A549 (cell line): ENCODE measurements around the gene ALPK3. TPM values are rescaled to one million over a fixed set of nuclear protein-coding genes. Genes with fewer than 3 reads are reported as not detected.
A peak's percentile ranks its signal among the peaks of the same experiment; 100 is the strongest.

Experiments
- ATAC-seq, 2 experiments: fragments of 200-7000 bp in 1 of 2; fragments of >200 bp in 1 of 2; cut with Nextera tagmentation in 1 of 2; cut with Tn5 transposase in 1 of 2; 3 replicates each; pipeline versions ENCODE4 v1.8.0 to v1.9.1; 2018 to 2020; ENCODE audit warnings: mild to moderate bottlenecking in 1 of 2, moderate library complexity in 1 of 2
- CTCF ChIA-PET: fragments of 300-600 bp; sonication (Branson Sonifier 250); formaldehyde crosslinking; extraction: SDS; loops from one replicate; lab custom pipeline; 2021; ENCODE audit warnings: antibody characterized with exemption, inconsistent platforms; lab: Yijun Ruan, JAX
- POLR2A ChIA-PET: fragments of 350-600 bp; formaldehyde crosslinking; extraction: SDS; loops from one replicate; lab custom pipeline; 2021; ENCODE audit warnings: antibody characterized with exemption, inconsistent platforms; lab: Yijun Ruan, JAX
- DNase-seq, 2 experiments: peaks; one replicate each; pipeline versions ENCODE4 v3.0.0 to v3.0.0-alpha.2; 2011 to 2016; ENCODE audit warnings: low read depth in 1 of 2, low spot score in 1 of 2
- FAIRE-seq: peaks from 2 replicates; lab custom pipeline; 2011; peaks lifted over from hg19 to GRCh38; lab: Jason Lieb, UNC
- H3K27ac ChIP-seq, 2 experiments: fragments of >200 bp; sonication (Bioruptor Twin); formaldehyde crosslinking; 3 replicates each; pipeline ENCODE4 v1.5.1; 2016 to 2017
- H3K4me1 ChIP-seq: fragments of >200 bp; sonication (Bioruptor Twin); formaldehyde crosslinking; 3 replicates; pipeline ENCODE4 v1.6.1; 2016
- H3K4me2 ChIP-seq: fragments of >200 bp; sonication (Bioruptor Twin); formaldehyde crosslinking; 3 replicates; pipeline ENCODE4 v1.6.1; 2016
- H3K4me3 ChIP-seq: fragments of >200 bp; sonication (Bioruptor Twin); formaldehyde crosslinking; 3 replicates; pipeline ENCODE4 v1.5.1; 2016
- H3K9me3 ChIP-seq: fragments of >200 bp; sonication (Bioruptor Twin); formaldehyde crosslinking; 3 replicates; pipeline ENCODE4 v1.6.1; 2016
- ATOH8 ChIP-seq: fragments of 250-450 bp; sonication (Bioruptor Pico); IDR thresholded peaks from 2 replicates; pipeline ENCODE4 v1.5.0; 2020; ENCODE audit warnings: low read depth, mild to moderate bottlenecking, moderate library complexity
- CEBPB ChIP-seq, 2 experiments: fragments of >200 bp in 1 of 2; sonication (Bioruptor Twin) in 1 of 2; formaldehyde crosslinking in 1 of 2; IDR thresholded peaks; 2 replicates each; pipeline ENCODE4 v1.6.1; 2012 to 2016
- CHD2 ChIP-seq: fragments of 150-350 bp; IDR thresholded peaks from 2 replicates; pipeline ENCODE4 v1.6.1; 2014; ENCODE audit warnings: low read length; ENCODE audit not compliant: partially characterized antibody
- EHMT2 ChIP-seq: fragments of 200-600 bp; sonication (generic); IDR thresholded peaks from 2 replicates; pipeline ENCODE4 v1.6.1; 2016; ENCODE audit warnings: antibody characterized with exemption, low read depth, mild to moderate bottlenecking, moderate library complexity
- ESRRA ChIP-seq: fragments of 150-350 bp; IDR thresholded peaks from 2 replicates; pipeline ENCODE4 v1.6.1; 2014; ENCODE audit warnings: mild to moderate bottlenecking, low read length, borderline replicate concordance
- FOSB ChIP-seq: fragments of 250-450 bp; sonication (Bioruptor Pico); IDR thresholded peaks from 2 replicates; pipeline ENCODE4 v1.5.0; 2020; ENCODE audit warnings: mild to moderate bottlenecking, moderate library complexity
- GATA3 ChIP-seq: IDR thresholded peaks from 2 replicates; pipeline ENCODE4 v1.6.1; 2012; ENCODE audit warnings: borderline replicate concordance
- HDAC2 ChIP-seq: fragments of 200-600 bp; sonication (generic); IDR thresholded peaks from 2 replicates; pipeline ENCODE4 v1.6.1; 2016
- HES2 ChIP-seq: fragments of >200 bp; sonication (Bioruptor Twin); formaldehyde crosslinking; IDR thresholded peaks from 2 replicates; pipeline ENCODE4 v1.6.1; 2016
- HOXB13 ChIP-seq: fragments of 250-450 bp; sonication (Bioruptor Pico); IDR thresholded peaks from 2 replicates; pipeline ENCODE4 v1.5.0; 2020; ENCODE audit warnings: low read depth, mild to moderate bottlenecking, moderate library complexity
- HOXB5 ChIP-seq: fragments of 250-450 bp; sonication (Bioruptor Pico); IDR thresholded peaks from 2 replicates; pipeline ENCODE4 v1.5.0; 2020; ENCODE audit warnings: mild to moderate bottlenecking, moderate library complexity
- MAX ChIP-seq: IDR thresholded peaks from 2 replicates; pipeline ENCODE4 v1.6.1; 2012
- MYC ChIP-seq: IDR thresholded peaks from 2 replicates; pipeline ENCODE4 v1.6.1; 2012; ENCODE audit warnings: mild to moderate bottlenecking, inconsistent platforms, low read length, improper control_type of control experiment, borderline replicate concordance
- NPAS2 ChIP-seq: fragments of 250-450 bp; sonication (Bioruptor Pico); IDR thresholded peaks from 2 replicates; pipeline ENCODE4 v1.8.0; 2022; ENCODE audit warnings: mild to moderate bottlenecking, moderate library complexity, borderline replicate concordance
- NR3C1 ChIP-seq: fragments of >200 bp; sonication (Bioruptor Twin); formaldehyde crosslinking; IDR thresholded peaks from 3 replicates; pipeline ENCODE4 v1.6.1; 2017
- RAD21 ChIP-seq, 2 experiments: fragments of >200 bp in 1 of 2; sonication (Bioruptor Twin) in 1 of 2; formaldehyde crosslinking in 1 of 2; IDR thresholded peaks in 1 of 2; conservative IDR thresholded peaks in 1 of 2; 2 replicates in 1 of 2; 3 replicates in 1 of 2; pipeline ENCODE4 v1.6.1; 2012 to 2018; ENCODE audit warnings: inconsistent platforms in 1 of 2
- RARB ChIP-seq: fragments of 250-450 bp; sonication (Bioruptor Pico); IDR thresholded peaks from 2 replicates; pipeline ENCODE4 v1.8.0; 2021; ENCODE audit warnings: mild to moderate bottlenecking, moderate library complexity
- RCOR1 ChIP-seq: fragments of 150-350 bp; IDR thresholded peaks from 2 replicates; pipeline ENCODE4 v1.6.1; 2014; ENCODE audit warnings: antibody characterized with exemption, low read length, low read depth
- REST ChIP-seq: fragments of 200-600 bp; sonication (generic); IDR thresholded peaks from 2 replicates; pipeline ENCODE4 v1.6.1; 2016; ENCODE audit warnings: antibody characterized with exemption, mild to moderate bottlenecking, moderate library complexity
- ZFP36 ChIP-seq: fragments of 450-650 bp; IDR thresholded peaks from 2 replicates; pipeline ENCODE4 v1.6.1; 2014; ENCODE audit warnings: borderline replicate concordance; ENCODE audit not compliant: partially characterized antibody
- ZSCAN20 ChIP-seq: fragments of 250-450 bp; sonication (Bioruptor Pico); IDR thresholded peaks from 2 replicates; pipeline ENCODE4 v1.8.0; 2022; ENCODE audit warnings: mild to moderate bottlenecking, moderate library complexity
- WGBS: methylation state at CpG from one replicate; pipeline ENCODE4 v1.1.6; 2017; ENCODE audit errors: missing lambda C conversion rate; 5-methylcytosine and 5-hydroxymethylcytosine counted together
- polyA plus RNA-seq, 4 experiments: library from polyadenylated mRNA; depleted of rRNA in 3 of 4; stranded (reverse); fragments of >200 nt; fragmentation: RNase III in 1 of 4; extraction: RNeasy Plus Mini Kit Qiagen cat#74134 plus additional on column Dnase treatment in 1 of 4; gene quantifications; 2 replicates in 3 of 4; 3 replicates in 1 of 4; pipeline ENCODE4 v1.2.3, GENCODE V29; 2011 to 2017

ALPK3 gene
- polyA plus RNA-seq, 2 of the 4 experiments (the other 2 are of a cell fraction) = 0.26 to 0.30 TPM

- peak in 1 of 2 experiments; percentile 12; a peak in 1 of 6 replicates for ATAC-seq
- H3K27ac ChIP-seq = no peak overlapping the region
- POLR2A ChIA-PET = no interaction called here
- H3K9me3 ChIP-seq = no peaks in the 10 kb centered on the region
- H3K4me2 ChIP-seq = no peak overlapping the region
- CTCF ChIA-PET = interaction anchor here (0.8 to 1.5 kb wide), 2 partner anchors 127 to 144 kb away, joined by 3 read pairs; no protein-coding TSS in a partner anchor
- no peaks in the 10 kb centered on the region for H3K4me1 ChIP-seq
- no peak for FAIRE-seq
- TF ChIP-seq HOXB13 (CRISPR knock-in tag) = no peak
- TF ChIP-seq CEBPB (IDR thresholded peaks at IDR 0.05) = no peak
- no peak for TF ChIP-seq RARB (CRISPR knock-in tag)
- TF ChIP-seq HOXB5 = no peak
- TF ChIP-seq NPAS2 (CRISPR knock-in tag) = no peak
- no peak for TF ChIP-seq MYC
- no peak overlapping the region for H3K4me3 ChIP-seq
- no peak for DNase-seq
- 96% methylated on average over 17 of the region's 17 CpGs for WGBS
Measured at GRCh38 chr15:84784262-84784661, 32.9 kb upstream of the ALPK3 start.

GRCh38 chr15:84785053-84785452, 32.1 kb upstream of the ALPK3 start:
- POLR2A ChIA-PET = no interaction called here
- TF ChIP-seq EHMT2 = no peak
- no peak for TF ChIP-seq RAD21 (conservative IDR thresholded peaks at IDR 0.05 in 1 of 2, IDR thresholded peaks at IDR 0.05 in 1 of 2)
- TF ChIP-seq GATA3 = no peak
- TF ChIP-seq HDAC2 = no peak
- TF ChIP-seq NPAS2 (CRISPR knock-in tag) = no peak
- TF ChIP-seq ESRRA = no peak
- no peak for TF ChIP-seq HOXB5
- TF ChIP-seq FOSB = no peak
- TF ChIP-seq CHD2 = no peak
- no peak for TF ChIP-seq ZFP36
- no peak for TF ChIP-seq ATOH8 (CRISPR knock-in tag)
- TF ChIP-seq MAX = no peak
- no peak for TF ChIP-seq RCOR1
- TF ChIP-seq HES2 = no peak
- no peak for TF ChIP-seq NR3C1
- TF ChIP-seq HOXB13 (CRISPR knock-in tag) = no peak
- TF ChIP-seq ZSCAN20 = no peak
- TF ChIP-seq REST = no peak
- no peak for FAIRE-seq
- ATAC-seq = no peak; a peak in 2 of 6 replicates
- peak overlapping the region in 1 of 2 experiments; percentile 22; a peak in 1 of 6 replicates for H3K27ac ChIP-seq
- H3K9me3 ChIP-seq = no peaks in the 10 kb centered on the region
- H3K4me2 ChIP-seq = no peak overlapping the region
- no peaks in the 10 kb centered on the region for H3K4me1 ChIP-seq
- no peak for DNase-seq
- no peak overlapping the region for H3K4me3 ChIP-seq
- CTCF ChIA-PET = interaction anchor here (0.8 kb wide), 1 partner anchor 143 kb away, joined by 3 read pairs; no protein-coding TSS in a partner anchor
- 90% methylated on average over 5 of the region's 5 CpGs for WGBS
